Common myeloid progenitor, CD34-positive (primary cell): ENCODE data around the gene OBSCN.

ENCODE experiments used
- CTCF ChIA-PET: fragments of 350-600 bp; sonication (Branson Sonifier 250); formaldehyde crosslinking; loops from one replicate; lab custom pipeline; 2021; ENCODE audit warnings: antibody characterized with exemption; lab: Charles Lee
- POLR2A ChIA-PET: fragments of 350-600 bp; sonication (Branson Sonifier 250); formaldehyde crosslinking; loops from one replicate; lab custom pipeline; 2021; ENCODE audit warnings: antibody characterized with exemption; lab: Charles Lee
- DNase-seq, 3 donors: peaks; one replicate each; pipeline versions ENCODE4 v3.0.0 to v3.0.0-alpha.2; 2013
- H3K27ac ChIP-seq, 2 experiments: 1 replicate in 1 of 2; 2 replicates in 1 of 2; pipeline ENCODE4 v1.7.0; 2013; ENCODE audit warnings: inconsistent platforms in 2 of 2, low read length in 2 of 2, mild to moderate bottlenecking in 2 of 2, low read depth in 1 of 2, moderate library complexity in 1 of 2; ENCODE audit not compliant: severe bottlenecking in 2 of 2, insufficient read depth in 1 of 2, poor library complexity in 1 of 2
- H3K27me3 ChIP-seq, 5 experiments: replicated peaks in 2 of 5; 1 replicate in 3 of 5; 2 replicates in 2 of 5; pipeline versions ENCODE4 v1.6.1 to v1.7.0; 2013; ENCODE audit warnings: low read length in 4 of 5, mild to moderate bottlenecking in 2 of 5, moderate library complexity in 2 of 5, inconsistent platforms in 1 of 5; ENCODE audit not compliant: insufficient read depth in 5 of 5, control insufficient read depth in 4 of 5
- H3K36me3 ChIP-seq, 4 experiments: 1 replicate in 2 of 4; 2 replicates in 2 of 4; pipeline versions ENCODE4 v1.6.1 to v1.7.0; 2013; ENCODE audit warnings: low read length in 3 of 4, control low read depth in 1 of 4, mild to moderate bottlenecking in 1 of 4; ENCODE audit not compliant: control insufficient read depth in 4 of 4, insufficient read depth in 4 of 4
- H3K4me1 ChIP-seq, 4 experiments: 1 replicate in 3 of 4; 2 replicates in 1 of 4; pipeline versions ENCODE4 v1.6.1 to v1.7.1; 2013; ENCODE audit warnings: low read length in 3 of 4, mild to moderate bottlenecking in 3 of 4, control low read depth in 1 of 4, inconsistent platforms in 1 of 4, moderate library complexity in 1 of 4; ENCODE audit not compliant: control insufficient read depth in 4 of 4, insufficient read depth in 4 of 4; ENCODE audit errors: control extremely low read depth in 1 of 4
- H3K4me3 ChIP-seq, 7 experiments: 1 replicate in 4 of 7; 2 replicates in 3 of 7; pipeline versions ENCODE4 v1.5.1 to v1.7.0; 2013; ENCODE audit warnings: mild to moderate bottlenecking in 7 of 7, low read length in 6 of 7, moderate library complexity in 6 of 7, inconsistent platforms in 2 of 7, low read depth in 2 of 7, control low read depth in 1 of 7; ENCODE audit not compliant: insufficient read depth in 4 of 7, control insufficient read depth in 1 of 7; ENCODE audit errors: extremely low read depth in 1 of 7
- H3K9me3 ChIP-seq, 5 experiments: 1 replicate in 4 of 5; 2 replicates in 1 of 5; pipeline versions ENCODE4 v1.6.1 to v1.7.1; 2013; ENCODE audit warnings: low read length in 4 of 5, mild to moderate bottlenecking in 2 of 5, inconsistent platforms in 1 of 5, low read depth in 1 of 5, moderate library complexity in 1 of 5; ENCODE audit not compliant: control insufficient read depth in 4 of 5, insufficient read depth in 2 of 5; ENCODE audit errors: control extremely low read depth in 1 of 5
- WGBS: methylation state at CpG from one replicate; pipeline ENCODE4 v1.1.5; 2013; ENCODE audit not compliant: insufficient coverage; 5-methylcytosine and 5-hydroxymethylcytosine counted together

Gene OBSCN

DNA sequence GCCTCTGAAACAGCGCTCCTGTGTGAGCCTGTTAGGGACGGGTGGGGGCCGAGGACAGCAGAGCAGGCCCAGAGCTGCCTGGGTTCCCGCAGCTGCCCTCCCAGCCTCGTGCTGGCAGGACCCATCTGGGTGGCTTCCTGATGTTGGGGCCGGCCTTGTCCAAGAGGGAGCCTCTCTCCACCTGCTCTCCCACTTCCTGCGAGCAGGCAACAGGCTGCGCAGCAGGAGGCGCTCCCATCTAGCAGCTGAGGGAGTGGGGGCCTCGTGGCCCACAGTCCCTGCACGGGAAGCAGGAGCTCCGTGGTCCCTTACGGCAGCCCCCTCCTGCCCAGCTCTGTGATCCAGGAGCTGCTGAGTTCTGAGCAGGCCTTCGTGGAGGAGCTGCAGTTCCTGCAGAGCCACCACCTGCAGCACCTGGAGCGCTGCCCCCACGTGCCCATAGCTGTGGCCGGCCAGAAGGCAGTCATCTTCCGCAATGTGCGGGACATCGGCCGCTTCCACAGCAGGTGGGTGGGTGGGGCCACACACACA, 130.7 kb downstream of the OBSCN start:
- DNase-seq, result no peak
- Histone ChIP-seq H3K36me3 (peaks cover 0 to 71% (median 15%) of the 10 kb centered on the region in 4 experiments), H3K4me3 (no peak overlapping the region), H3K27ac (no peak overlapping the region), H3K4me1 (no peaks in the 10 kb centered on the region), H3K27me3 (no peaks in the 10 kb centered on the region), H3K9me3 (no peaks in the 10 kb centered on the region)
- POLR2A ChIA-PET, result no interaction called here
- CTCF ChIA-PET, result no interaction called here
- WGBS, result 87% methylated on average over 13 of the region's 21 CpGs

DNA sequence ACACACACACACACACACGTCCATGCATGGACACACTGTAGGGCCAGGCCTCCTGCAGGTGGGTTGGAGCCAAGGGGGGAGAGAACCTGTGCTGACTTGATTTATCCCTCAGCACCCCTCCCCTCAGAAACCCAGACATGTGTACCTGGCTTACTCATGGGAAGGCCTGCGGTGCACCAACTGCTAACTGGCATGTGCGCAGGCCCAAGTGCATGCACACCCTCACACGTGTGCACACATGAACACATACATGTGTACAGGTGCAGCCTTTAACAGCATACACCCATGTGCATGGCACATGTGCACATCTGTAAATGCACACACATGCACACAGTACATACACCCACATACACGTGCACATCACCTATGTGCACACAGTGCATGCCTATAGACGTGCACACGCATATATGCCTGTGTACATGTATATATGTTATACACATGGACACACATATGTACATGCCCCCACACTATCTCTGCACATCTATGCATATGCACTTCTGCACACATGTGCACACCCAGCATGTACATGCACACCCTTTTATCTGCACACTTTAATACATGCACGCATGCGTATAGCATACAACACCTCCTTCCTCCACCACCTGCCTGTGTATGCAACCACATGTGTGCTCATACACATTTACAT, 131.3 kb downstream of the OBSCN start:
- Histone ChIP-seq H3K27me3 (no peaks in the 10 kb centered on the region), H3K9me3 (no peaks in the 10 kb centered on the region), H3K27ac (no peak overlapping the region), H3K36me3 (peaks cover 0 to 71% (median 14%) of the 10 kb centered on the region in 4 experiments), H3K4me3 (no peak overlapping the region), H3K4me1 (no peaks in the 10 kb centered on the region)
- CTCF ChIA-PET, result interaction anchor here (1.0 kb wide), 1 partner anchor 55 kb away, joined by 3 read pairs; no protein-coding TSS in a partner anchor
- WGBS, result 96% methylated on average over 7 of the region's 9 CpGs
- DNase-seq, result no peak
- POLR2A ChIA-PET, result no interaction called here

DNA sequence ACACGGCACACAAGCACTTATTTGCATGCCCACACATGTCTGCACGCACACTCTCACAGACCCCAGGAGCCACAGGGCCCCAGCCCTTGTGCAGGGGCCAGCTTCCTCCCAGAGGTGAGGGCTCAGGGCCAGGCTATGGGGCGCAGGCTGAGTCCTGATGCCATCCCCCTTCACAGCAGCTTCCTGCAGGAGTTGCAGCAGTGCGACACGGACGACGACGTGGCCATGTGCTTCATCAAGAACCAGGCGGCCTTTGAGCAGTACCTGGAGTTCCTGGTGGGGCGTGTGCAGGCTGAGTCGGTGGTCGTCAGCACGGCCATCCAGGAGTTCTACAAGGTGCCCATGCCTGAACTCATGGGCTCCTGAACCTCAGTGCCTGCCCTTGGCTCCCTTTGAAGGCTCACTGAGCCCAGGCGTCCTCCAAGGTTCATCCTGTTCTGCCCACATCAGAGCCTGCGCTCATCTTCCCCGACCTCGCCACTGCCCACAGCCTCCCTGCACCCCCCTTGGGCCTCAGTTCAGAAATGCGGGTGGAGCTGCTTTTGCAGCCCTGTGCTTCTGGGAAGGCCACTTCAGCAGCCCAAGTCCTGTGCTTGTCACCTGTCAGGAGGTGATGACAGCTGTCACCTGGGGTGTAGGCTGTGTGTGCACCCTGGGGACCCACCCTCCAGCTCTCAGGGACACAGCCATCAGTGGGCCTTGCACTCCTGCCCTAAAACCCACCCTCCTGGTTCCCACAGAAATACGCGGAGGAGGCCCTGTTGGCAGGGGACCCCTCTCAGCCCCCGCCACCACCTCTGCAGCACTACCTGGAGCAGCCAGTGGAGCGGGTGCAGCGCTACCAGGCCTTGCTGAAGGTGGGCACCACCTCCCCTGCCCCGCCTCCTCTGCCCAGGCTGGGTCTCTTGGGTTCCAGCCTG, 132.2 kb downstream of the OBSCN start:
- Histone ChIP-seq H3K36me3 (peaks cover 0 to 71% (median 17%) of the 10 kb centered on the region in 4 experiments), H3K27ac (no peak overlapping the region)
- POLR2A ChIA-PET, result no interaction called here

DNA sequence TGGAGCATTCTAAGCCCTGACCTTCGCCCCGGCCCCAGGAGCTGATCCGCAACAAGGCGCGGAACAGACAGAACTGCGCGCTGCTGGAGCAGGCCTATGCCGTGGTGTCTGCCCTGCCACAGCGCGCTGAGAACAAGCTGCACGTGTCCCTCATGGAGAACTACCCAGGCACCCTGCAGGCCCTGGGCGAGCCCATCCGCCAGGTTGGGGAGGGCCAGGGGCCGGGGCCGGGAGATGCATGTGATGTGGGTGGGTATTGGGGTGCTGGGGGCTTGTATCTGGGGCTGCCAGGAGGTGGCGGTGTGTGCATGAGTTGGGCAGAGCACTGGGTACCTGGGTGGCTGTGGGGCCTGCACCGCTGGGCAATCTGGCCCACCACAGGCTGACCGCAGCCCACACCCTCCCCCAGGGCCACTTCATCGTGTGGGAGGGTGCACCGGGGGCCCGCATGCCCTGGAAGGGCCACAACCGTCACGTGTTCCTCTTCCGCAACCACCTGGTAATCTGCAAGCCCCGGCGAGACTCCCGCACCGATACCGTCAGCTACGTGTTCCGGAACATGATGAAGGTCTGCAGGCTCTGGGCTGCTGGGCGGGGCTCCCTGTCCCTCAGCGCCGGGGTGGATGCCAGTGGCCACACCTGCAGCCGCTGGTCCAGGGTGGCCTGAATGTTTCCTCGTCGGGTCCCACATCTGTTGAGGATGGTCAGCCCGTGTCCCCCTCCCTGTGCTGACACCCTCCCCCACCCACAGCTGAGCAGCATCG, 133.0 kb downstream of the OBSCN start:
- peaks cover 0 to 68% (median 17%) of the 10 kb centered on the region in 4 experiments for H3K36me3 ChIP-seq
- POLR2A ChIA-PET, result no interaction called here

More for the DNA sequence above, 132.2 kb downstream of the OBSCN start:
- Histone ChIP-seq H3K4me1 (no peaks in the 10 kb centered on the region), H3K4me3 (no peak overlapping the region), H3K27me3 (no peaks in the 10 kb centered on the region), H3K9me3 (peaks cover 0 to 7% (median 0%) of the 10 kb centered on the region in 5 experiments)
- CTCF ChIA-PET, result interaction anchor here (1.0 kb wide), 1 partner anchor 56 kb away, joined by 3 read pairs; no protein-coding TSS in a partner anchor
- no peak for DNase-seq
- 96% methylated on average over 23 of the region's 24 CpGs for whole genome bisulfite sequencing

DNA sequence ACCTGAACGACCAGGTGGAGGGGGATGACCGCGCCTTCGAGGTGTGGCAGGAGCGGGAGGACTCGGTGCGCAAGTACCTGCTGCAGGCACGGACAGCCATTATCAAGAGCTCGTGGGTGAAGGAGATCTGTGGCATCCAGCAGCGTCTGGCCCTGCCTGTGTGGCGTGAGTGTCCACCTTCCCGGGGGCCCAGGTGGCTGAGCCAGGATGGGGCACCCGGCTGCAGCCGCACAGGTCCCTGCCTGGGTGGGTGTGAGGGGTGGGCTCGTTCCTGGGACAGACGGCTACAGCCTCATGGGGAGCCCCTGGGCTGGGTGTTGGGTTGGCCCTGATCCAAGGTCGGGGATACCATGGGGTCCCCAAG, 133.6 kb downstream of the OBSCN start:
- peaks cover 0 to 8% (median 0%) of the 10 kb centered on the region in 5 experiments for H3K9me3 ChIP-seq
- POLR2A ChIA-PET, result no interaction called here
- no peak overlapping the region for H3K4me3 ChIP-seq
- no peak overlapping the region for H3K27ac ChIP-seq
- no peak for DNase-seq
- no peaks in the 10 kb centered on the region for H3K4me1 ChIP-seq
- CTCF ChIA-PET, result no interaction called here
- 95% methylated on average over 13 of the region's 17 CpGs for WGBS
- no peaks in the 10 kb centered on the region for H3K27me3 ChIP-seq
- peaks cover 0 to 64% (median 17%) of the 10 kb centered on the region in 4 experiments for H3K36me3 ChIP-seq

More for the DNA sequence above, 133.0 kb downstream of the OBSCN start:
- H3K9me3 ChIP-seq, result peaks cover 0 to 8% (median 0%) of the 10 kb centered on the region in 5 experiments
- no peak overlapping the region for H3K27ac ChIP-seq
- DNase-seq, result peak in 1 of 3 donors; percentile 8
- no peaks in the 10 kb centered on the region for H3K27me3 ChIP-seq
- no peaks in the 10 kb centered on the region for H3K4me1 ChIP-seq
- no peak overlapping the region for H3K4me3 ChIP-seq
- CTCF ChIA-PET, result no interaction called here
- 96% methylated on average over 33 of the region's 39 CpGs for WGBS

DNA sequence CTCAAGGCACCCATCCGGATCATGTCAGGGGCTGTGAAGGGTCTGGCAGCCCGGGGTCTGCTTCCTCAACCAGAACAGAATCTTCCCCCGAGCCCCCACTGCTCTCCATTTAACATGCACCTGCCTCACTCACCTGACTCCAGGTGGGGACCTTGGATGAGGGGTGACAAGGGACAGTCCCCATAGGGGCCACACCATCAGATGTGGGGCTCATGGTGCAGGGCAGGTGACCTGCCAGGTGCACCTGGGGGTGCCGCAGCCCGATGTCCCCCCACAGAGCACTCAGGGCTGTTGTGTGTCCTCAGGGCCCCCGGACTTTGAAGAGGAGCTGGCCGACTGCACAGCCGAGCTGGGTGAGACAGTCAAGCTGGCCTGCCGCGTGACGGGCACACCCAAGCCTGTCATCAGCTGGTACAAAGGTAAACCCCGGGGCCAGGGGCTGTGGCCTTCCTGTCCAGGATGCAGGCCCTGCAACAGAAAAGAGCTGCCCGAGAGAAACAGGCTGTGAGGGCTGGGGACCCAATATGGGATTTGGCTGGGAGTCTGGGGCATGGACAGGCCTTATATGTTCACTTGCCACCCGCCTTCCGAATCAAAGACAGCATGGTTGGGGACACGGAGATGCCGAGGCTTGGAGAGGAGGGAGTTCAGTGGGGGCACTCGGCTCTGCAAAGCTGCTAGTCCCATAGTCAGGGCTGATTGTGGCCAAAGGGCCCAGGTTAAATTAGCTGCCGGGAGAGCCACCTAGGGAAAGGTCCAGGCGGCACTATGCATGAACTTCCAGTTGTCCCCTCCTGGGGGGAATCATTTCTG, 134.2 kb downstream of the OBSCN start:
- CTCF ChIA-PET, result interaction anchor here (1.1 kb wide), 1 partner anchor 10 kb away, joined by 3 read pairs; no protein-coding TSS in a partner anchor
- WGBS, result 97% methylated on average over 19 of the region's 20 CpGs
- no peak for DNase-seq

More for the DNA sequence above, 134.2 kb downstream of the OBSCN start:
- POLR2A ChIA-PET, result no interaction called here
- no peaks in the 10 kb centered on the region for H3K4me1 ChIP-seq
- no peaks in the 10 kb centered on the region for H3K27me3 ChIP-seq
- H3K9me3 ChIP-seq, result peaks cover 0 to 8% (median 0%) of the 10 kb centered on the region in 5 experiments
- H3K27ac ChIP-seq, result no peak overlapping the region
- no peak overlapping the region for H3K4me3 ChIP-seq
- H3K36me3 ChIP-seq, result peaks cover 0 to 58% (median 15%) of the 10 kb centered on the region in 4 experiments
